ENCODE measurements around the gene PRKAR2A. TPM values are rescaled to one million over a fixed set of nuclear protein-coding genes. Genes with fewer than 3 reads are reported as not detected.
"Not testable (repeated sequence)": the region's sequence is repeated elsewhere in the genome, so short reads cannot be mapped to it uniquely, and the experiment has no call there.

The PRKAR2A gene
- total and polyA plus RNA-seq, 8 donors: 6.9 to 65.9 (median 22.4) TPM

DNA sequence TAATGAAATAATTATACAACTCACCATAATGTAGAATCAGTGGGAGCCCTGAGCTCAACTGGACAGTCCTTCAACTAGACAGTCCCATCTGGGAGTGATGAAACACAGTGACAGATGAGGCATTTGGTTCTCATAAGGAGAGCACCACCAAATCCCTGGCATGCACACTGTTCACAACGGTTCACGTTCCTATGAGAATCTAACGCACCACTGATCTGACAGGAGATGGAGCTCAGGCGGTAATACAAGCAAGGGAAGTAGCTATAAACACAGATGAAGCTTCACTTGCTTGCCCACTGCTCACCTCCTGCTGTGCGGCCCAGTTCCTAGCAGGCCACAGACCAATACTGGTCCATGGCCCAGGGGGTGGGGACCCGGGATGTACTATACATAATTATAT lies 17.0 kb downstream of the PRKAR2A start:
- no peak for TF ChIP-seq EP300 (IDR thresholded peaks at IDR 0.05)
- no peak for TF ChIP-seq POLR2A (IDR thresholded peaks at IDR 0.05)
- TF ChIP-seq POLR2AphosphoS5 (IDR thresholded peaks at IDR 0.05): no peak
- TF ChIP-seq, protein P1, sequence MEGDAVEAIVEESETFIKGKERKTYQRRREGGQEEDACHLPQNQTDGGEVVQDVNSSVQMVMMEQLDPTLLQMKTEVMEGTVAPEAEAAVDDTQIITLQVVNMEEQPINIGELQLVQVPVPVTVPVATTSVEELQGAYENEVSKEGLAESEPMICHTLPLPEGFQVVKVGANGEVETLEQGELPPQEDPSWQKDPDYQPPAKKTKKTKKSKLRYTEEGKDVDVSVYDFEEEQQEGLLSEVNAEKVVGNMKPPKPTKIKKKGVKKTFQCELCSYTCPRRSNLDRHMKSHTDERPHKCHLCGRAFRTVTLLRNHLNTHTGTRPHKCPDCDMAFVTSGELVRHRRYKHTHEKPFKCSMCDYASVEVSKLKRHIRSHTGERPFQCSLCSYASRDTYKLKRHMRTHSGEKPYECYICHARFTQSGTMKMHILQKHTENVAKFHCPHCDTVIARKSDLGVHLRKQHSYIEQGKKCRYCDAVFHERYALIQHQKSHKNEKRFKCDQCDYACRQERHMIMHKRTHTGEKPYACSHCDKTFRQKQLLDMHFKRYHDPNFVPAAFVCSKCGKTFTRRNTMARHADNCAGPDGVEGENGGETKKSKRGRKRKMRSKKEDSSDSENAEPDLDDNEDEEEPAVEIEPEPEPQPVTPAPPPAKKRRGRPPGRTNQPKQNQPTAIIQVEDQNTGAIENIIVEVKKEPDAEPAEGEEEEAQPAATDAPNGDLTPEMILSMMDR (IDR thresholded peaks at IDR 0.05): no peak
- intact Hi-C loops (cut with DNase I; ENCODE audit: low total_unique reads): no loop called here
- H3K4me3 ChIP-seq: no peak overlapping the region
- H3K9me3 ChIP-seq: no peaks in the 10 kb centered on the region
- H3K36me3 ChIP-seq: no peaks in the 10 kb centered on the region
- WGBS, 5 donors: 82 to 90% (median 86%) methylated on average over 6 of the region's 6 CpGs
- no peak for DNase-seq
- H3K4me1 ChIP-seq: peaks cover 0 to 30% (median 11%) of the 10 kb centered on the region in 4 donors
- H3K27me3 ChIP-seq: no peaks in the 10 kb centered on the region
- H3K27ac ChIP-seq: no peak overlapping the region

DNA sequence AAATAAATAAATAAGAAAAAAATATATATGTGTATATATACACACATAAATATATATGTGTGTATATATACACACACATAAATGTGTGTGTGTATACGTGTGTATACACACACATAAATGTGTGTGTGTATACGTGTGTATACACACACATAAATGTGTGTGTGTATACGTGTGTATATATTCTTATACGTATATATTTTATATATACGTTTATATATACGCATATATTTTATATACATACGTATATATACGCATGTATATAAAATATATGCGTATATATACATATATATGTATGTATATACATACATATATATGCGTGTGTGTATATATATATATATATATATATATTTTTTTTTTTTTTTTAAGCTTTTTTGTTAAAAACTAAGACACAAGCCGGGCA lies 18.1 kb downstream of the PRKAR2A start:
- H3K27ac ChIP-seq; H3K9me3 ChIP-seq; H3K36me3 ChIP-seq; DNase-seq; H3K4me3 ChIP-seq; intact Hi-C loops (cut with DNase I; ENCODE audit: low total_unique reads); H3K27me3 ChIP-seq: not testable (repeated sequence)
- WGBS, 5 donors: 92 to 99% (median 95%) methylated on average over 11 of the region's 11 CpGs
- peaks cover 0 to 30% (median 11%) of the 10 kb centered on the region in 4 donors for H3K4me1 ChIP-seq

GRCh38 chr3:48827874-48828273 lies 19.8 kb downstream of the PRKAR2A start:
- 91 to 98% (median 96%) methylated on average over 10 of the region's 10 CpGs for WGBS, 5 donors
- H3K4me3 ChIP-seq; intact Hi-C loops (cut with DNase I; ENCODE audit: low total_unique reads); DNase-seq; H3K36me3 ChIP-seq; H3K9me3 ChIP-seq; H3K27me3 ChIP-seq; H3K27ac ChIP-seq: not testable (repeated sequence)
- peaks cover 0 to 29% (median 11%) of the 10 kb centered on the region in 4 donors for H3K4me1 ChIP-seq

GRCh38 chr3:48826451-48826850 lies 21.2 kb downstream of the PRKAR2A start:
- 58 to 86% (median 82%) methylated on average over 2 of the region's 2 CpGs for WGBS, 5 donors
- no peak overlapping the region for H3K4me3 ChIP-seq
- no peak for DNase-seq

DNA sequence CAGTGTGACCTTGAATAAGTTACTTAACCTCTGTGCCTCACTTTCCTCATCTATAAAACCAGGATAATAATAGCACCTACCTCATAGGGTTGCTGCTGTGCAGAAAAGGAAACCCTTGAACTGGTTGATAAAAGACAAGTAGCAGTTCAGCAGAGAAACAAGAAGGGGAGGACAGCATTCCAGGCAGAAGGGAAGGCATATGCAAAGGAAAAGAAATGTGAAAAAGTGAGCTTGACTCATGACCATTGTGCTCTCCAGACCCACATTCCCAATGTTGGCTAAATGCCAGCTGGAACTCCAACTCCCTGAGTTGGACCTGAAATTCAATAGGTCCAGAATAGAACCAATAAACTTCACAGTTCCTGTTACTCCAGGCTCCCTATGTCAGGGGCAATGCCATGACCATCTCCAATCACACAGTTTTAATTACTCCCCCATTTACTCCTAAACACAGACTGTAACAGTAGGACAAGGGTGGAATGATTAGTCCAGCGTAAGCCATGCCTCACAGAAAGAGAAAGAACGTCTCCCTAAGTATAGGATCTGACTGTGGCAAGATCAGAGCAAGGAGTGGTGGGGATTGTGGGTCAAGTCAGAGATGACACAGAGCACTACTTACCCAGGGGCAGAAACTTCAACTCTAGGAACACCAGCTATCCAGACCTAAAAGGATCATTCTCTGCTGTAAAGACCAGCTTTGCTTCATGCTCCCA lies 26.9 kb downstream of the PRKAR2A start:
- Histone ChIP-seq H3K27me3 (no peaks in the 10 kb centered on the region), H3K9me3 (no peaks in the 10 kb centered on the region), H3K36me3 (peaks cover 0 to 8% (median 0%) of the 10 kb centered on the region in 4 donors), H3K4me1 (peaks cover 0 to 34% (median 20%) of the 10 kb centered on the region in 4 donors), H3K27ac (no peak overlapping the region), H3K4me3 (no peak overlapping the region)
- TF ChIP-seq EP300 (IDR thresholded peaks at IDR 0.05) (no peak), POLR2AphosphoS5 (IDR thresholded peaks at IDR 0.05) (no peak), POLR2A (IDR thresholded peaks at IDR 0.05) (no peak)
- TF ChIP-seq, protein P1 (IDR thresholded peaks at IDR 0.05): no peak
- intact Hi-C loops (cut with DNase I; ENCODE audit: low total_unique reads): no loop called here
- DNase-seq: peak in 1 of 2 donors; percentile 33
- 77 to 87% (median 84%) methylated on average over 2 of the region's 2 CpGs for WGBS, 5 donors

More at GRCh38 chr3:48826451-48826850, 21.2 kb downstream of the PRKAR2A start:
- intact Hi-C loops (cut with DNase I; ENCODE audit: low total_unique reads): no loop called here
- Histone ChIP-seq H3K36me3 (peaks cover 0 to 8% (median 0%) of the 10 kb centered on the region in 4 donors), H3K4me1 (peaks cover 0 to 18% (median 10%) of the 10 kb centered on the region in 4 donors), H3K27ac (no peak overlapping the region), H3K9me3 (no peaks in the 10 kb centered on the region), H3K27me3 (no peaks in the 10 kb centered on the region)
- TF ChIP-seq POLR2A (IDR thresholded peaks at IDR 0.05): no peak
- TF ChIP-seq POLR2AphosphoS5 (IDR thresholded peaks at IDR 0.05): no peak
- TF ChIP-seq, protein P1 (IDR thresholded peaks at IDR 0.05): no peak
- no peak for TF ChIP-seq EP300 (IDR thresholded peaks at IDR 0.05)
